EL (cell line): ENCODE data around the gene ATMIN.
A peak's percentile ranks its signal among the peaks of the same experiment; 100 is the strongest.

Source experiments
- DNase-seq: peaks from one replicate; pipeline ENCODE4 v3.0.0-alpha.2; 2016

The ATMIN gene

GRCh38 chr16:81006211-81006812 is 29.3 kb upstream of the ATMIN start:
- peak; percentile 61 for DNase-seq

DNA sequence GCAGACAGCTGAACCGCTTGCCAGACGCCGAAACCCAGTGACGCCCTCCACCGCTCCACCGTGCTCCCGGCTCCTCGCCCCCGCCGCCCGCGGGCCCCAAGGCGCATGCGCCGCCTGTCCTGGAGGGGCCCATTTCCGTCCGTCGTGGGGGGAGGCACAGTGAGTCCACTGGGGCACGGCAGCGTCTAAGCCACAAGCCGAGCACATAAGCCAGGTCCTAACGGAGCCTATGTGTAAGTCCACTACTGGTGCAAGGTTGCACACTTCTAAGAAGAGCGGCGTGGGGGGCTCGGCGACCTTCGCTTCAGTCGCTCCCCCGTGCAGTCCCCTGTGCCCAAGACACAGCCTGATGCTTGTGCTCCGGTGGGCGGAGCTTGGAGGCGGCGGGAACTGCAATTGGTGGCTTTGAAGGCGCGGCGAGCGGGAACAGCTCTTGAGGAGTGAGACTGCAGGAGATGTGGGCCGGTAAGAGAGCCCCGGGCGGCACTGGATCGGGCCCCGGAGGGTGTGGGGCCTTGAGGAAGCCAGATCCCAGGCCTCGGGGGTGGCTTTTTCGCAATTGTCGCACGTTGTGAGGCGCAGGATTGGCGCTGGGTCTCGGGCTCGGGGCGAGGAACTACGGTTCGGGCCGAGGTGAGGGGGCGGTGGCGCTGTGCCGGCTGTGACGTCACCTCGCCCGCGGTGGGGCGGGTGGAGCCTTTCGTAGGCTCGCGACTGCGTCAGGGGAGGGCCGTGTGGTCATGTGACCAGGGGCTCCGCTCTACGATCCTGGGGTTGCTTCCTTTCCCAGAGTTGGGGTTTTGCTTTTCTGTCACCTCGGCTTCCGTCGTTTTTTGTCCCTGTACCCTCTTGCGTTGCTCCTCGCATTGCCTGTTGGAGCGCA is 28.6 kb upstream of the ATMIN start, which contains the start of the genes CENPN and CMC2:
TSS of gene CENPN (plus strand) at position 402 of the 883 bp plus-strand sequence. CDS start 4,726 bp downstream, outside the sequence.
TSS of gene CMC2 (minus strand) at position 73 of the 883 bp plus-strand sequence. CDS start 9,491 bp downstream, outside the sequence.
- peak; percentile 98 for DNase-seq

DNA sequence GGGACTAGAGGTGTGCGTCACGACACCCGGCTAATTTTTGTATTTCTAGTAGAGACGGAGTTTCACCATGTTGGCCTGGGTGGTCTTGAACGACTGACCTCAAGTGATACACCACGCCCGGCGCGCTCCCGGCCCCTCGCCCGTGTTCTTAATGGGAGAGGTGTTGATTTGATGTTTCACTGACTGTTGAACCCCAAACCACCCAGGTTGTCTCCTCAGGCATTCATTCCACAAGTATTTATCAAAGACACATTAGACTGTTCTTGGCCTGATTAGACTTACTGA is 27.2 kb upstream of the ATMIN start:
- no peak for DNase-seq

DNA sequence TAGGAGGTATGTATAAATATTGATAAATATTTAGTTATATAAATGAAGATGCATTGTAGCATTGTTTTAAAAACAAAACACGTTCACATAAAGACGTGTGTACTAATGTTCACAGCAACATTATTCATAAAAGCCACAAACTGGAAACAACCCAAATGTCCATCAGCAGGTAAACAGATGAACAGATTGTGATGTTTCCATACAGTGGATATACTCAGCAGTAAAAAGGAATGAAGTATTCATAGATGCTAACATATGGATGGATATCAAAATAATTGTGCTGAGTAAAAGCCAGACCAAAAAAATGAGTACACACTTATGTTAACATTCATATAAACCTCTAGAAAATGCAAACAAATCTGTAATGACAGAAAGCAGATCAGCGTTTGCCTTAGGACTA is 22.7 kb upstream of the ATMIN start:
- DNase-seq: no peak

DNA sequence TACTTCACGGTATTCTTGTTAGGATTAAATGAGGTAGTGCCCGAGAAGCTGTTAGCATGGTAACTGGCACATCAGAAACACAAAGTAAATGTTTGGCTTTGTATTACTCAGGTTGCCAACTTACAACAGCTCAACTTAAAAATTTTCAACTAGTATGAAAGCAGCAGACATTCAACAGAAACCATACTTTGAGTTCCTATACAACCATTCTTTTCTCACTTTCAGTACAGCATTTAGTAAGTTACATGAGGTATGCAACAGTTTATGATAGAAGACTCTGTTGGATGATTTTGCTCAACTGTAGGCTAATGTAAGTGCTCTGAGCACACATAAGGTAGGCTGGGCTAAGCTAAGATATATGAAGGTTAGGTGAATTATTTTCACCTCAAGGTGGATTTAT is 21.0 kb upstream of the ATMIN start:
- DNase-seq: no peak

GRCh38 chr16:81018496-81018895 is 17.1 kb upstream of the ATMIN start:
- no peak for DNase-seq

- DNase-seq: no peak
These were observed 9.2 kb upstream of the ATMIN start for GRCh38 chr16:81026429-81026828.

- DNase-seq: no peak
These were observed 5.6 kb upstream of the ATMIN start for GRCh38 chr16:81029930-81030604.

DNA sequence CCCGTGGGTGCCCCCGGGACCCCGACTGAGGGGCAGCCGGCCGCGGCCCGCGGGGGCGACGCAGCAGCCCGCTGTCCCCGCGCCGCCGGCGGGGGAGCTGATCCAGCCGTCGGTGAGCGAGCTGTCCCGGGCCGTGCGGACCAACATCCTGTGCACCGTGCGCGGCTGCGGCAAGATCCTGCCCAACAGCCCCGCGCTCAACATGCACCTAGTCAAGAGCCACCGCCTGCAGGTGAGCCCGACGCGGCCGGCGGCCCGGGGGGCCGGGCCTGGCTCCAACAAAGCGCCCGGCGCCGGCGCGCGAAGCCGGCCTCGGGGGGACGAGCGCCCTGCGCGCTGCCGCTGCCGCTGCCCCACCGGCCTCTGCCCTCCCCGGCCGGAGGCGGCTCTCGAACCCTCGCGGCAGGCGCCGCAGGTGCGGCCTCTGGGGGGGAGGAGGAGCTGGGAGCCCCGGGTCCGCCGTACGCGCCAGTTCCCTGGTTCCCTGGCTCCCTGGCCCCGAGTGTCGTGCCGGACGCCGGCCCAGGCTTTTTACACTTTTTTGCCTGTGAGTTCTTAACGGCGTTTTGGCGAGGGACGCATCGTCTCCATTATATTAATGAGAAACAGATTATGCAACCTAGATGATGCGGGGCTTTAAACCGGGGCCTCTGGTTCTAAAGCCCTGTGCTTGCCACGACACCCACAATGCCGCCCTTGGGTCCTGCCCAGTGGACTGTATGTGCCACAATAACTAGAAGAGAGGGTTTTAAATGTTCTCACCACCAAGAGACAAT is 521 bp downstream of the ATMIN start:
- peak; percentile 48 for DNase-seq

DNA sequence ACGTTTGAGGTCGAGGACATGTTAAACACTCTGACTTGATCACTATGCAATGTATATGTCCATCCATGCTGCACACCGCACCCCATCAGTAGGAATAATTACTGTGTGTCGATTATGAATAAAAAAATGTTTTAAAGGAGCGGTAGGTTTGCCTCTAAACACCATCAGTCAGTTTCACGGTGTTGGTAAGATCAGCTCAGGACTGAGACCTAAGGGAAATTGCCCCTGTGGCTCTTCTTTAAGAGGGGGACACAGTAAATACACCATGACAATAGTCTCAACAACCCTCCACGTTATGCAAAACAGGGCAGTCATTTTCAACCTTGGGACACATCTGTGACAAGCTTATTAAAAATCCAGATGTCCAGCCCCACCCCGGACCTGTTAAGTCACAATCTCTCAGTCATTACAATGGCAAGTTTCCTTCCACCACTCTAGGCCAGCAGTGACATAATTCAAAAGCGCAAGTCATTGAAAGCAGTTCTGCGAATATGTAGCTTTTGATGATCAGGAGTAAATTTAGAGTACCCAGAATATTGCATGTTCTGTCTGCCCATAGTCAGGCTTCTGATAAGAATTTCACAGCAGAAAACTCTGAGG is 1.2 kb downstream of the ATMIN start:
- DNase-seq: peak; percentile 6

DNA sequence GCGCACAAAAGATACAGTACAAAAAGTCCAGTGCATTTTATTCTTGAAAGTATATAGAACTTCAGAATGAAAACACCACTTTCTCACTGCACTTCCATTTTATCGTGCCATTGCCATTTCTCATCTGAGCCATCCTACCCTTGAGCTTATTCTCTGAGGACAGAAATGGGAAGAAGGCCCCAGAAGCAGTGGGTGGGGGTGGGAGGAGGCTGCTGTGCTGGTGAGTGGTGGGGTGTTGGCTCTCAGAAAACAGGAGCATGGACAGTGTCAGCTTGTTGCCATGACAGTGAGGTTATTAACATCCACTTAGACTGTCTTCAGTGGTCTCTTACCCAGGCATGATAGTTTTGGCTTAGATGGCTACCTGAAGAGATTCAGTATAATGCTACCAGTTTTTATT is 4.5 kb downstream of the ATMIN start:
- no peak for DNase-seq

DNA sequence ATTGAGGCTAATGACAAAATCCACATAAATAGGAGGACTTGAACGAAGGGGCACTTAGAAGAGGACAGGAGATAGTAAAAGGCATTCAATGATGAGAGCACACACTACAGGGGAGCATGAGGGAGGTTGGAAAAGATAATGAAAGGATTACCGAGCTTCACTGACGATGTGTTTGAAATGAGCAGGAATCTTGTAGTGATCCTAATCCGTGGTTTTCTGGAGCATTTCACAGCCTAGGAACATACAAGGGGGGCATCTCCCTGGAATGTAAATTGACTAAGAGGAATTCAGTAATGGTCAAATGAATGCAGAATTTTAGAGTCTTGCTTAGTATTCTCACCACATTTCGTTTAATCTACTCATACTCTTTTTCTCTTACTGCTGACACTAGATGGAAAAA is 5.2 kb downstream of the ATMIN start:
- DNase-seq: no peak

- DNase-seq: no peak
These were observed 6.1 kb downstream of the ATMIN start for GRCh38 chr16:81041696-81042095.

DNA sequence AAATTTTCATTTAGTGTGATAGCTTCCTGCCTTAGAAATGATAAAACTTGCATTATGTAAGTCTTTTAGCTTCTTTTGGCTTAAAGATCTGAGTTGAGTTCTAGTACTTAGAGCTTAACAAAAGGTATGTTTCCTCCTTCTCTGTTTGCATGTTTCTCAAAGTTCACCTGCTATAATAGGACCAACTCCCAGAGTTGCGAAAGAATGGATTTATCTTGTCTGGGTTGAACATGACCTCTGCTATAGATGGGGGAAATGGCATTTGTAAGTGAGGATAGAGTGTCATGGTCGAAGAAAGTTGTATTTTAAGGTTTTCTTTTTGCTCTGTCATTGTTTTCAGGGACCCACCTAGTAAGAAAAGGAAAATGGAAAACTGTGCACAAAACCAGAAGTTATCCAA is 7.2 kb downstream of the ATMIN start:
- no peak for DNase-seq

DNA sequence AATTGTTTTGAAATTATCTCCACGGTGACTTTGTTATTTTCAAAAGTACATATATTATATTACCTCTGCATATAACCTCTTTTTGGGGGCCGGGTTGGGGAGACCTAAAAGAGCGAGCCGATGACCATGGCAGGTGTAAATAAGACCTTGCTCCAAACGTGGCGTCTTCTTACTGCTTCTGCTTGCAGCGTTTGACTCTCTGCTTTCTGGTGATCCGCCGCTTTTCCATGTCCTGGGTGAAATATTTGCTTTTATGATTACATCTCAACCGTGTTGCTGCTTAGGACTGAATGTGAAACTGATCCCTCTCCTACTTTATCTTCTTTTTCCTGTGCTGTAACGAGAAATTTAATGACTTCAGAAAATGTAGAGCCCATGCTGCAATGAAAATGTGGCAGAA is 18.1 kb downstream of the ATMIN start:
- DNase-seq: no peak

DNA sequence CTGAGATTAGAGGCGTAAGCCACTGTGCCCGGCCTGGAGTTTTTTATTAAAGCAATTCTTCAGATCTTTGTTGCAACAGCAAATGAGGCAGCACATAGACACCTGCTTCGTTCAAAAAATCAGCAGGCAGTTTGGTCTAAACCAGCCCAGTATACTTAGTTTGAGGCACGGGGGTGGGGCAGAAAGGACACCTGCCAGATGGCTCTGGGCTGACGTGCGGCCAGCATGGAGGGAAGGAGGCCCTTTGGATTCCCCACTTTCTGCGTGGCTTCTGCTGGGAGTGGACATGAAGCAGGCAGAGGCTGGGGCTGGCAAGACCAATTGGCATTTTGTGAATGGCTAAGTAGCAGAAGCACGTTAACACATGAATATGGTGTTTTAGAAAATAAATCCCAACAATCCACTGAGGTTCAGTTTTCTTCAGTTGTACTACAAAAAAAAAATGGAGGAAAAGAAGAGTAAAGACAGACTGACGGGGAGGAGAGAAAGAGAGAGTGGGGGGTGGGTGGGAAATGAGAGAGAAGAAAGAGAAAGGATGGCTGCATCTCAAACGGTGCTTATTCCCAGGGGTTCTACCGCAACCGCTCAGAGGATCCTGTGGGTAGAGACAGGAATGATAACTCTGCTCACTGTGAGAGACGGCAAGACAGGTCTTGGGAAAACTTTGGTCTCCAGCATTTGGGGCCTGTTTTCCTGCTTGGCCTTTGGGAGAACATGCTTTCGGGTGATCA is 25.1 kb downstream of the ATMIN start:
- DNase-seq: no peak

GRCh38 chr16:81061307-81061640 is 25.6 kb downstream of the ATMIN start:
- no peak for DNase-seq

DNA sequence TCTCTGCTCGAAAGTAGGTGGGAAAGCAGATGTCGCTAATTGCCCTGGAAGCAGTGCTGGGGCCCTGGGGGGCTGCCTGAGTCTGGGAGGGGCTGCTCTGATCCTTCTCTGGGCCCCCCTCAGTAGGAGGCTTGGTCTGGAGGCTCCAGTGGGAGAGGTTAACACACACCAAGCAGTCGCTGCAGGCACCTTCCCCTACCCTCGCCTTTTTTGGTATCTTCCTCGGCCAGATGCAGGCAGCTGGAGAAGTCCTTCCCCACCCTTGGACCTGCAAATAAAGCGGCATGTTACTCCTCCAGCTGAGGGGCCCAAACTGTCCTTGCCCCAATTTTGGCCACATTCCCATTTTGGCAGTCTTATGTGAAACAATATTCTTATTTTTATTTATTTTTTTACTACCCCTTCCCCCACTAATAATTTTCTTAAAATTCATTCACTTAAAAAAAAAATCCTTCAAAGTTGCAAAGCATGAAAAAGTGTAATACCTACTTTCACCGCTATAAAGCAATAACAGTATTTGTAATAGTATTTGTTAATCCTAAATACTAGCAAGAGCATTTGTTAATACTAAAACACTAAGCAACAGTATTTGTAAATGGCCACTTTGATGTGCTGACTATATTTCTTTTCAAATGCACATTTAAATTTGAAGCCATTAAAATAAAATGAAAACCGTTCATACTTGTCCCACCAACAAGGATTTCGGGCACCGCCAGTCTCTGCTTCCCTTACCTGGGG is 26.4 kb downstream of the ATMIN start:
- no peak for DNase-seq

DNA sequence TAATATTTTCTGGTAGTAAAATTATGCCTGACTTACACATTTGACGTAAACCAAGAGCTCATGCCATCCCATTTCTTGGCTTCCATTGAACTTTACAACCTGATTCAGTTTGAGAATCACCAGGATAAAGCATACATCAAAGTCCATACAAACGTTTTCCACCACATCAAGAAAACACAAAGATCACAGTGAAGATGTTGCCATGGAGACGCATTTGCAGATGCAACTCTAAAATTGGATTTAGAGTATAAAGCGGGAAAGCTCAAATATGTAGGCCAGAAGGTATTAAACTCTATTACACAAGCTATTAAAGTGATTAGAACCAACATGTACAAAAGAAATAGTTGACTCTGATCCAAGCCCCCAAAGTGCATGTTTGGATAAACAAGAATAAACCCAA is 31.0 kb downstream of the ATMIN start:
- DNase-seq: no peak

- DNase-seq: no peak
These were observed 31.5 kb downstream of the ATMIN start for GRCh38 chr16:81067166-81067565.

GRCh38 chr16:81069063-81069462 is 33.4 kb downstream of the ATMIN start:
- DNase-seq: no peak
